Astrocyte (in vitro differentiated cells and primary cell): Measurements from ENCODE around the gene PRR15L. TPM values are rescaled to one million over a fixed set of nuclear protein-coding genes. Genes with fewer than 3 reads are reported as not detected.

Source experiments
- DNase-seq: peaks from one replicate; pipeline ENCODE4 v3.0.0-alpha.2; 2010; ENCODE audit warnings: low read depth
- FAIRE-seq: peaks from 2 replicates; lab custom pipeline; 2011; peaks lifted over from hg19 to GRCh38; lab: Jason Lieb, UNC
- H2AFZ ChIP-seq: 2 replicates; pipeline ENCODE4 v1.6.0; 2012; ENCODE audit warnings: low read depth, low read length, inconsistent platforms
- H3K27ac ChIP-seq: 2 replicates; pipeline ENCODE4 v1.5.1; 2011; ENCODE audit warnings: low read depth, low read length, inconsistent platforms
- H3K27me3 ChIP-seq: 2 replicates; pipeline ENCODE4 v1.6.0; 2011; ENCODE audit warnings: low read length, inconsistent platforms; ENCODE audit not compliant: insufficient read depth
- H3K36me3 ChIP-seq: 2 replicates; pipeline ENCODE4 v1.5.1; 2011; ENCODE audit warnings: low read length, inconsistent platforms; ENCODE audit not compliant: insufficient read depth
- H3K4me1 ChIP-seq: 2 replicates; pipeline ENCODE4 v1.5.1; 2011; ENCODE audit warnings: low read length, inconsistent platforms; ENCODE audit not compliant: insufficient read depth
- H3K4me2 ChIP-seq: 2 replicates; pipeline ENCODE4 v1.6.0; 2012; ENCODE audit warnings: low read length, inconsistent platforms
- H3K4me3 ChIP-seq: 2 replicates; pipeline ENCODE4 v1.5.1; 2011; ENCODE audit warnings: low read depth, mild to moderate bottlenecking, low read length, inconsistent platforms; ENCODE audit not compliant: insufficient read depth
- H3K79me2 ChIP-seq: 2 replicates; pipeline ENCODE4 v1.6.0; 2012; ENCODE audit warnings: mild to moderate bottlenecking, low read length, inconsistent platforms; ENCODE audit not compliant: insufficient read depth
- H3K9ac ChIP-seq: 2 replicates; pipeline ENCODE4 v1.6.0; 2012; ENCODE audit warnings: mild to moderate bottlenecking, low read length, inconsistent platforms
- H3K9me3 ChIP-seq: 2 replicates; pipeline ENCODE4 v1.5.1; 2012; ENCODE audit warnings: low read depth, mild to moderate bottlenecking, low read length, inconsistent platforms; ENCODE audit not compliant: insufficient read depth
- H4K20me1 ChIP-seq: 2 replicates; pipeline ENCODE4 v1.6.0; 2012; ENCODE audit warnings: low read length, inconsistent platforms; ENCODE audit not compliant: insufficient read depth
- H3K27ac Mint-ChIP-seq: one replicate; pipeline ENCODE4 v1.8.0; 2021; ENCODE audit warnings: mild to moderate bottlenecking, mixed read lengths; ENCODE audit not compliant: unreplicated experiment
- H3K27me3 Mint-ChIP-seq: one replicate; pipeline ENCODE4 v1.8.0; 2021; ENCODE audit warnings: low read depth, mixed read lengths; ENCODE audit not compliant: unreplicated experiment
- H3K36me3 Mint-ChIP-seq: one replicate; pipeline ENCODE4 v1.8.0; 2021; ENCODE audit warnings: low read depth, mixed read lengths; ENCODE audit not compliant: unreplicated experiment
- H3K4me1 Mint-ChIP-seq: one replicate; pipeline ENCODE4 v1.8.0; 2021; ENCODE audit warnings: low read depth, mixed read lengths; ENCODE audit not compliant: unreplicated experiment
- H3K4me3 Mint-ChIP-seq: one replicate; pipeline ENCODE4 v1.8.0; 2021; ENCODE audit warnings: mild to moderate bottlenecking, moderate library complexity, mixed read lengths; ENCODE audit not compliant: unreplicated experiment
- H3K9me3 Mint-ChIP-seq: one replicate; pipeline ENCODE4 v1.8.0; 2021; ENCODE audit warnings: mild to moderate bottlenecking, mixed read lengths; ENCODE audit not compliant: unreplicated experiment
- EZH2 ChIP-seq: IDR thresholded peaks from 2 replicates; pipeline ENCODE4 v1.6.1; 2012; ENCODE audit warnings: mild to moderate bottlenecking, low read length, inconsistent platforms; ENCODE audit not compliant: insufficient read depth
- total RNA-seq: library from RNA; stranded (reverse); gene quantifications from 2 replicates; pipeline ENCODE4 v1.2.1, GENCODE V29; 2021
- TF ChIP-seq, protein P1 (sequence below): IDR thresholded peaks from 2 replicates; pipeline ENCODE4 v1.5.1; 2011; ENCODE audit warnings: low read depth, mild to moderate bottlenecking, inconsistent platforms, low read length, moderate library complexity; ENCODE audit not compliant: insufficient read depth

The PRR15L gene
- total RNA-seq, 1 donor from 2014 or later, result not detected

GRCh38 chr17:47982091-47982617, 24.5 kb upstream of the PRR15L start:
- Mint-ChIP-seq H3K27ac (no peak overlapping the region), H3K27me3 (peaks cover 9% of the 10 kb centered on the region), H3K36me3 (peaks cover 44% of the 10 kb centered on the region), H3K9me3 (no peaks in the 10 kb centered on the region), H3K4me1 (peaks cover under 1% of the 10 kb centered on the region), H3K4me3 (no peak overlapping the region)
- DNase-seq (no peak), FAIRE-seq (no peak)
- no peak overlapping the region for H3K27ac ChIP-seq
- H3K9ac ChIP-seq, result no peak overlapping the region
- H3K4me1 ChIP-seq, result peaks cover 6% of the 10 kb centered on the region
- H3K79me2 ChIP-seq, result no peaks in the 10 kb centered on the region
- no peak overlapping the region for H2AFZ ChIP-seq
- H3K4me2 ChIP-seq, result no peak overlapping the region
- no peak overlapping the region for H3K4me3 ChIP-seq
- no peaks in the 10 kb centered on the region for H4K20me1 ChIP-seq
- no peak for TF ChIP-seq EZH2
- TF ChIP-seq, protein P1, sequence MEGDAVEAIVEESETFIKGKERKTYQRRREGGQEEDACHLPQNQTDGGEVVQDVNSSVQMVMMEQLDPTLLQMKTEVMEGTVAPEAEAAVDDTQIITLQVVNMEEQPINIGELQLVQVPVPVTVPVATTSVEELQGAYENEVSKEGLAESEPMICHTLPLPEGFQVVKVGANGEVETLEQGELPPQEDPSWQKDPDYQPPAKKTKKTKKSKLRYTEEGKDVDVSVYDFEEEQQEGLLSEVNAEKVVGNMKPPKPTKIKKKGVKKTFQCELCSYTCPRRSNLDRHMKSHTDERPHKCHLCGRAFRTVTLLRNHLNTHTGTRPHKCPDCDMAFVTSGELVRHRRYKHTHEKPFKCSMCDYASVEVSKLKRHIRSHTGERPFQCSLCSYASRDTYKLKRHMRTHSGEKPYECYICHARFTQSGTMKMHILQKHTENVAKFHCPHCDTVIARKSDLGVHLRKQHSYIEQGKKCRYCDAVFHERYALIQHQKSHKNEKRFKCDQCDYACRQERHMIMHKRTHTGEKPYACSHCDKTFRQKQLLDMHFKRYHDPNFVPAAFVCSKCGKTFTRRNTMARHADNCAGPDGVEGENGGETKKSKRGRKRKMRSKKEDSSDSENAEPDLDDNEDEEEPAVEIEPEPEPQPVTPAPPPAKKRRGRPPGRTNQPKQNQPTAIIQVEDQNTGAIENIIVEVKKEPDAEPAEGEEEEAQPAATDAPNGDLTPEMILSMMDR, result no peak
- peaks cover 34% of the 10 kb centered on the region for H3K36me3 ChIP-seq
- H3K9me3 ChIP-seq, result no peaks in the 10 kb centered on the region
- H3K27me3 ChIP-seq, result no peaks in the 10 kb centered on the region

DNA sequence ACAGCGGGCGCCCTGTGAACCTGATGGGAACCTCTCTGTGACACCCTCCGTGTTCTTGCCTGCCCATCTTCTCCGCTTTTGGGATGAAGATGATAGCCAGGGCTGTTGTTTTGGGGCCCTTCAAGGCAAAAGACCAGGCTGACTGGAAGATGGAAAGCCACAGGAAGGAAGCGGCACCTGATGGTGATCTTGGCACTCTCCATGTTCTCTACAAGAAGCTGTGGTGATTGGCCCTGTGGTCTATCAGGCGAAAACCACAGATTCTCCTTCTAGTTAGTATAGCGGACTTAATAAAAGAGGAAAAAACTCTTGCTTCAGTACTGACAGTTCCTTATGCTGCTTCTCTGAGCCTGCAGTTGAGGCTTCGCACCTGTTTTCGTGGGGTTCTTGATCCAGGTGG, 23.8 kb upstream of the PRR15L start:
- no peaks in the 10 kb centered on the region for H3K9me3 ChIP-seq
- peaks cover 44% of the 10 kb centered on the region for H3K36me3 Mint-ChIP-seq
- no peak overlapping the region for H2AFZ ChIP-seq
- peaks cover 6% of the 10 kb centered on the region for H3K27me3 Mint-ChIP-seq
- no peak overlapping the region for H3K4me2 ChIP-seq
- H3K27ac Mint-ChIP-seq, result no peak overlapping the region
- H3K36me3 ChIP-seq, result peaks cover 34% of the 10 kb centered on the region
- H3K4me1 Mint-ChIP-seq, result no peaks in the 10 kb centered on the region
- no peak overlapping the region for H3K27ac ChIP-seq
- FAIRE-seq, result no peak
- no peaks in the 10 kb centered on the region for H3K79me2 ChIP-seq
- H3K9ac ChIP-seq, result no peak overlapping the region
- no peaks in the 10 kb centered on the region for H3K27me3 ChIP-seq
- peaks cover 5% of the 10 kb centered on the region for H3K4me1 ChIP-seq
- H3K9me3 Mint-ChIP-seq, result no peaks in the 10 kb centered on the region
- DNase-seq, result no peak
- no peak overlapping the region for H3K4me3 Mint-ChIP-seq
- H3K4me3 ChIP-seq, result no peak overlapping the region
- no peaks in the 10 kb centered on the region for H4K20me1 ChIP-seq
- TF ChIP-seq EZH2, result no peak
- TF ChIP-seq, protein P1, result no peak

GRCh38 chr17:47980541-47980940, 22.9 kb upstream of the PRR15L start:
- H3K4me3 ChIP-seq, result no peak overlapping the region
- TF ChIP-seq, protein P1, result no peak
- no peak for TF ChIP-seq EZH2
- FAIRE-seq (no peak), DNase-seq (no peak)
- H3K27me3 Mint-ChIP-seq, result peaks cover 4% of the 10 kb centered on the region
- H3K36me3 ChIP-seq, result peaks cover 42% of the 10 kb centered on the region
- H3K27me3 ChIP-seq, result no peaks in the 10 kb centered on the region
- H4K20me1 ChIP-seq, result no peaks in the 10 kb centered on the region
- peaks cover 5% of the 10 kb centered on the region for H3K4me1 ChIP-seq
- no peak overlapping the region for H3K4me2 ChIP-seq
- H3K4me1 Mint-ChIP-seq, result no peaks in the 10 kb centered on the region
- no peak overlapping the region for H2AFZ ChIP-seq
- no peaks in the 10 kb centered on the region for H3K9me3 ChIP-seq
- H3K27ac Mint-ChIP-seq, result no peak overlapping the region
- H3K36me3 Mint-ChIP-seq, result peaks cover 40% of the 10 kb centered on the region
- H3K27ac ChIP-seq, result no peak overlapping the region
- H3K79me2 ChIP-seq, result no peaks in the 10 kb centered on the region
- no peak overlapping the region for H3K4me3 Mint-ChIP-seq
- H3K9ac ChIP-seq, result no peak overlapping the region
- no peaks in the 10 kb centered on the region for H3K9me3 Mint-ChIP-seq
